GM18517 (cell line): ENCODE results near the gene ZDHHC19.

Source experiments
- ATAC-seq: cut with Tn5 transposase; IDR thresholded peaks from one replicate; pipeline ENCODE4 v1.9.1; 2021; ENCODE audit warnings: mild to moderate bottlenecking, moderate library complexity; ENCODE audit not compliant: unreplicated experiment

ZDHHC19 gene

DNA sequence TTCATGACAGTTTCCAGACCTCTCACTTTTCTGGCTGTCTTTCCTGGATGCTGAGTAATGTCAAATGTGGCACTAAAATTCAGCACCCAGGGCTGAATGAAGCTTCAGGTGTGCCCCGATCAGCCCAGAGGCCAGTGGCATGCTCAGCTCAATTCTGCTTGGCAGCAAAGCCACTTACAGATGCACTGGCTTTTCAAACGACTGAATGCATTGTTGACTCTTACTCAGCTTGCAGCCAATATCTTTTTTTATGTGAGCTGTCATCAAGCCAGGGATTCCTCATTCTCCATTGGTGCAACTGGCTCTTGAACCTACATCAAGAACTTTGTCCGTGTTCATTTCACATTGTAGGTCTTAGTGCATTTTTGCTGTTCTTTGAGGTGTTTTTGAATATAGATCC lies 60.7 kb downstream of the ZDHHC19 start:
- no peak for ATAC-seq

DNA sequence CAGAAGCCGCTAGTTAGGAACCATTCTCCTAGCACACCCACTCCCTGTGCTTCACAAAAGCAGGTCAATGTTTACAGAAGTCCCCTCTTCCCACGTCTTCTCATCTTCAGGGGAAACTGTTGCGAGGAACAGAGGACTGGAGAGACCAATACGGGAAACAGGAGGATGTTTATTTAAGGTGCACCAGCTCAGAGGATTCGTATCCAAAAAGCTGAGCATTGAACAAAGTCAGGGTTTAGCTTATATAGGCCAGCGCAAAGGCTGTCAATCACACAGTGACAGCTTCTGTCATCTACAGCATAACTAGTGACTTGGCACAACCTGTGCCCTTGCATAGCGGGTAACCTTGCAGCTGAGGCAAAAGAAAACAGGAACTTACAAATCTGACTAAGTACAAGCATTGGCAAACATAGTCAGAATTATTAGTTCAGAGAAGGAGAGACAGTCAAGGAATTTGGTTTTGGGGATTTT lies 61.3 kb downstream of the ZDHHC19 start:
- ATAC-seq = no peak

DNA sequence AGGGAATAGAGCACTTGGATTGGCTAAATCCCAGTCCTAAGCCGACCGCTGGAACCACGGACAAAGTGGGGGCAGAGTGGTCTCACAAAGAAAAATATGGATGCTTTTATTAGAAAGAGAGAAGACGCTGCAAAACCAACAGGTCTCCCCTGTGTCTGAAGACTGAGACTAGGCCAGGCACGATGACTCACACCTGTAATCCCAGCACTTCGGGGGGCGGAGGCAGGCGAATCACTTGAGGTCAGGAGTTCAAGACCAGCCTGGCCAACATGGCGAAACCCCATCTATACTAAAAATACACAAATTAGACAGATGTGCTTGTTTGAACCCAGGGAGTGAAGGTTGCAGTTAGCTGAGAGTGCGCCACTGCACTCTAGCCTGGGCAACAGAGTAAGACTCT lies 61.8 kb downstream of the ZDHHC19 start:
- ATAC-seq = no peak
